ENCODE measurements around the gene SF3B3. TPM values are rescaled to one million over a fixed set of nuclear protein-coding genes. Genes with fewer than 3 reads are reported as not detected.
"Not testable (repeated sequence)": the region's sequence is repeated elsewhere in the genome, so short reads cannot be mapped to it uniquely, and the experiment has no call there.

Gene SF3B3
- total RNA-seq, 4 donors from 2014 or later: 103 to 132 (median 119) TPM

DNA sequence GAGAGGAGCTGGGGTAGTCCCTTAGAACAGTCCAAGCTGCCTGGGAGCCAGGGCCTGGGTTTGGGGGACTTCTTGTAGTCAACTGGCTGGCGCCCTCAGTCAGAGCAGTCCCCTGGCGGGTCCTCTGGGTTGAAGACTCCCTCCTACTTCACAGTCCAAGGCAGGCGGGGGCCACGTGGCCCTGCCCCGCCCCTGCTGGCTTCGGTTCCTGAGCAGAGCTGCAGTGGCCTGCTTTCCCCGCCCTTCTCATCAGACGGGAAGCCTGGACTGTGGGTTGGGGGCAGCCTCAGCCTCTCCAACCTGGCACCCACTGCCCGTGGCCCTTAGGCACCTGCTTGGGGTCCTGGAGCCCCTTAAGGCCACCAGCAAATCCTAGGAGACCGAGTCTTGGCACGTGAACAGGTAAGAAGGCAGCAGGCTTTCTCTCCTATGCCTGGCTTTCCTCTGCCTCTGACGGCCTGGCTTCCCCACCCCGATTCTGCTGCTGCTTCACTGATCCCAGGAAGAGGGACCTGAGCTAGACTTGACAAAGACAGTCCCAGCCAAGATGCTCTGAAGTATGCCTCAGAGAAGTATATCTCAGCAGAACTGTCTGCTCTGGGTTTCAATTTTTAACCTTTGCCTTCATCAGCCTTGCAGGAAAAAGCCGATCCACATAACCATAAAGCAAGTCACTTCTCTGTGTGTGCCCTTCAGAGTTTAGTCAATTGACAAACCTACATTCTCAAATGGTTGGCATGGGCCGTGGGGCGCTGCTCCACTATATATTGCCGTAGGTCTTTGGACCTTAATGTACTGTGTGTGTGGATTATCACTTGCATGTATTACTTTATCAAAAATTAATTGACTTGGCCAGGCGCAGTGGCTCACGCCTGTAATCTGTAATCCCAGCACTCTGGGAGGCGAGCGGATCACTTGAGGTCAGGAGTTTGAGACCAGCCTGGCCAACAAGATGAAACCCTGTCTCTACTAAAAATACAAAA is 56.3 kb downstream of the SF3B3 start:
- H3K27ac ChIP-seq: peak overlapping the region; percentile 35 to 92 (median 84)
- H3K36me3 ChIP-seq: peaks cover 0 to 10% (median 0%) of the 10 kb centered on the region in 3 donors
- 38 to 48% methylated on average over 19 to 20 of the region's 21 CpGs for WGBS, 2 donors
- peaks cover 0 to 92% (median 28%) of the 10 kb centered on the region in 4 donors for H3K4me1 ChIP-seq
- no peak for DNase-seq (ENCODE audit: low spot score in 2 of 2)
- peak; percentile 26 to 44 for TF ChIP-seq POLR2A (IDR thresholded peaks at IDR 0.05)
- TF ChIP-seq, protein P1, sequence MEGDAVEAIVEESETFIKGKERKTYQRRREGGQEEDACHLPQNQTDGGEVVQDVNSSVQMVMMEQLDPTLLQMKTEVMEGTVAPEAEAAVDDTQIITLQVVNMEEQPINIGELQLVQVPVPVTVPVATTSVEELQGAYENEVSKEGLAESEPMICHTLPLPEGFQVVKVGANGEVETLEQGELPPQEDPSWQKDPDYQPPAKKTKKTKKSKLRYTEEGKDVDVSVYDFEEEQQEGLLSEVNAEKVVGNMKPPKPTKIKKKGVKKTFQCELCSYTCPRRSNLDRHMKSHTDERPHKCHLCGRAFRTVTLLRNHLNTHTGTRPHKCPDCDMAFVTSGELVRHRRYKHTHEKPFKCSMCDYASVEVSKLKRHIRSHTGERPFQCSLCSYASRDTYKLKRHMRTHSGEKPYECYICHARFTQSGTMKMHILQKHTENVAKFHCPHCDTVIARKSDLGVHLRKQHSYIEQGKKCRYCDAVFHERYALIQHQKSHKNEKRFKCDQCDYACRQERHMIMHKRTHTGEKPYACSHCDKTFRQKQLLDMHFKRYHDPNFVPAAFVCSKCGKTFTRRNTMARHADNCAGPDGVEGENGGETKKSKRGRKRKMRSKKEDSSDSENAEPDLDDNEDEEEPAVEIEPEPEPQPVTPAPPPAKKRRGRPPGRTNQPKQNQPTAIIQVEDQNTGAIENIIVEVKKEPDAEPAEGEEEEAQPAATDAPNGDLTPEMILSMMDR (IDR thresholded peaks at IDR 0.05): no peak
- TF ChIP-seq EP300 (IDR thresholded peaks at IDR 0.05): peak in 1 of 2 donors; percentile 69
- peak overlapping the region; percentile 7 to 54 (median 38) for H3K4me3 ChIP-seq
- no peaks in the 10 kb centered on the region for H3K27me3 ChIP-seq
- H3K9me3 ChIP-seq: no peaks in the 10 kb centered on the region

DNA sequence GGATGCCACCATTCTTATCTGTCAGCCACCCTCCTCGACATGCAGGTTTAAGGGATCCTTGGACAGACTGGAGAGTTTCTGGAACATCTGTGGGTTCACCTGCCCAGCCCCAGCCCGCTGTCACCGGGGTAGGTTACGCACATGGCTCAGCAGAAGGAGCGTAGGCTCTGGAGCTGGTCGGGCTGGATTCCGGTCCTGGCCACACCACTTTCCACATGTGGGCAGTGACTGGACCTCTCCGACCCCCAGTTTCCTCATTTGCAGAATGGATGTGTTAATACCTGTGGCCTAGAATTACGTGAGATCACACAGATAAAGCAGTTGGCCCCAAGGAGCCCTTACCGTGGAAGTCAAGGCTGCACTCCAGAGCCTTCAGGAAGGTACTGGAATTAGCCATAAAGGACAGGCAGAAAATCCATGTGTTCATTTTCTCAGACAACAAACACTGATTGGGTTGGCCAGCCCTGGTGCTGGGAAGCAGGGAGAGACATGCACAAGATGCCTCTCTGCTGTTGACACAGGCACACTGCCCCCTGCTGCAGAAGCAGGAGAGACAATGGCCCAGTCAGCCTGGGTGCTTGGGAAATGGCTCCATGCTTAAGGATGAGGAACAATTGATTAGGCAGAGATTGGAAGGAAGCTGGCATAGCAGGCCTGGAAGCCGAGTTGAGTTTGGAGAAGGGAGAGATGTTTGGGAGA is 58.8 kb downstream of the SF3B3 start:
- WGBS, 2 donors: 84 to 92% methylated on average over 11 of the region's 11 CpGs
- no peak for TF ChIP-seq POLR2A (IDR thresholded peaks at IDR 0.05)
- TF ChIP-seq, protein P1 (IDR thresholded peaks at IDR 0.05): no peak
- TF ChIP-seq EP300 (IDR thresholded peaks at IDR 0.05): no peak
- Histone ChIP-seq H3K36me3 (peaks cover 0 to 25% (median 0%) of the 10 kb centered on the region in 3 donors), H3K4me1 (peaks cover 0 to 79% (median 9%) of the 10 kb centered on the region in 4 donors), H3K27me3 (no peaks in the 10 kb centered on the region), H3K4me3 (peak overlapping the region in 2 of 4 donors; percentile 3 to 54), H3K9me3 (no peaks in the 10 kb centered on the region), H3K27ac (peak overlapping the region in 3 of 4 donors; percentile 17 to 92 (median 90))
- no peak for DNase-seq (ENCODE audit: low spot score in 2 of 2)

DNA sequence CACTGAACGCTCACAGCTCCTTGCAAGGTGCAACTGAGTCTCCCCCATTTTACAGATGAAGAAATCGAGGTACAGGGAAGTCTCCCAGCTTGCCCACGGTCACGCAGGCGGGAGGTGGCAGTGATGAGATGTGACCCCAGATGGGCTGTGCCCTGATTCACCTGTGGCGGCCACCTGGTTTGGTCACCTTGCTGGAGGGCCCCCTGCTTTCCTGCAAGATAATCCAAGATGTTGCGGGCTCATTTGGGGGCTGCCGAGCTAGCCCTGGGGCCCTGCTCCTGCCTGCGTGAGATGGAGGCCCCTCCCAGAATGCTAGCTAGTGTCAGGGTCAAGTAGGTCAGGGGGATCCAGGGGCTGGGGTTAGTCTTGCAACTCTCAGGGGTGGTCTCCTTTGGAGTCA is 63.1 kb downstream of the SF3B3 start:
- no peaks in the 10 kb centered on the region for H3K27me3 ChIP-seq
- TF ChIP-seq POLR2A (IDR thresholded peaks at IDR 0.05) (no peak), EP300 (IDR thresholded peaks at IDR 0.05) (no peak)
- TF ChIP-seq, protein P1 (IDR thresholded peaks at IDR 0.05): no peak
- peak overlapping the region in 1 of 4 donors; percentile 88 for H3K27ac ChIP-seq
- DNase-seq (ENCODE audit: low spot score in 2 of 2): no peak
- peaks cover 0 to 82% (median 30%) of the 10 kb centered on the region in 4 donors for H3K4me1 ChIP-seq
- no peaks in the 10 kb centered on the region for H3K9me3 ChIP-seq
- peaks cover 0 to 25% (median 0%) of the 10 kb centered on the region in 3 donors for H3K36me3 ChIP-seq
- 91 to 95% methylated on average over 7 to 9 of the region's 9 CpGs for WGBS, 2 donors
- no peak overlapping the region for H3K4me3 ChIP-seq

DNA sequence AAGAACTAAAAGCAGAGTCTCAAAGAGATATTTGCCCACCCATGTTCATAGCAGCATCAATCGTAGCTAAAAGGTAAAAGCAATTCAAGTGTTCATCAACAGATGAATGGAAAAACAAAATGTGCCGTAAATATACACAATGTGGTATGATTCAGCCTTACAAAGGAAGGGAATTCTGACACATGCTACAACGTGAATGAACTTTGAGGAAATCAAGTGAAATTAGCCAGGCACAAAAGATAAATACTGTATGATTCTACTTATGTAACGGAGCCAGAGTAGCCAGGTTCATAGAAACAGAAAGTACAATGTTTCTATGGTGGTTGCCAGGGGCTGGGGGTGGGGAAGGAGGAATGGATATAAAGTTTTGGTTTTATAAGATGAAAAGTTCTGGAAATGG is 64.9 kb downstream of the SF3B3 start:
- peaks cover 0 to 82% (median 43%) of the 10 kb centered on the region in 4 donors for H3K4me1 ChIP-seq
- H3K4me3 ChIP-seq: no peak overlapping the region
- no peak for DNase-seq (ENCODE audit: low spot score in 2 of 2)
- peaks cover 0 to 20% (median 0%) of the 10 kb centered on the region in 3 donors for H3K36me3 ChIP-seq
- peak overlapping the region; percentile 42 to 96 (median 80) for H3K27ac ChIP-seq
- 30 to 39% methylated on average over 4 of the region's 4 CpGs for WGBS, 2 donors
- H3K27me3 ChIP-seq: no peaks in the 10 kb centered on the region
- TF ChIP-seq EP300 (IDR thresholded peaks at IDR 0.05) (peak in 1 of 2 donors; percentile 18), POLR2A (IDR thresholded peaks at IDR 0.05) (no peak)
- TF ChIP-seq, protein P1 (IDR thresholded peaks at IDR 0.05): no peak
- H3K9me3 ChIP-seq: no peaks in the 10 kb centered on the region

DNA sequence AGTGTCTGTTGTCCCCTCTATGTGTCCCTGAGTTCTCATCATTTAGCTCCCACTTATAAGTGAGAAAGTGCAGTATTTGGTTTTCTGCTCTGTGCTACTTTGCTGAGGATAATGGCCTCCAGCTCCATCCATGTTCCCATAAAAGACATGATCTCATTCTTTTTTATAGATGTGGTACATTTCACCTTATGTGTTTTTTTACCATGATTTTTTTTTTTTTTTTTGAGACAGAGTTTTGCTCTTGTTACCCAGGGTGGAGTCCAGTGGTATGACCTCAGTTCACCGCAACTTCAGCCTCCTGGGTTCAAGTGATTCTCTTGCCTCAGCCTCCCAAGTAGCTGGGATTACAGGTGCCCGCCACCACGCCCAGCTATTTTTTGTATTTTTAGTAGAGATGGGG is 65.8 kb downstream of the SF3B3 start:
- not testable (repeated sequence) for H3K27me3 ChIP-seq; H3K9me3 ChIP-seq; DNase-seq (ENCODE audit: low spot score in 2 of 2); H3K4me3 ChIP-seq
- Histone ChIP-seq H3K27ac (peak overlapping the region; percentile 61 to 96 (median 80)), H3K4me1 (peaks cover 0 to 75% (median 42%) of the 10 kb centered on the region in 4 donors), H3K36me3 (peaks cover 0 to 18% (median 0%) of the 10 kb centered on the region in 3 donors)
- 85 to 95% methylated on average over 3 of the region's 3 CpGs for WGBS, 2 donors
